A673 (cell line): Measurements from ENCODE around the gene FUBP3. TPM values are rescaled to one million over a fixed set of nuclear protein-coding genes. Genes with fewer than 3 reads are reported as not detected.

Experiments
- BruUV-seq: library from RNA; stranded (reverse); fragments of 400-500 nt; replicated peaks from 2 replicates; lab custom pipeline; 2021; lab: Mats Ljungman, UMichigan
- CTCF ChIA-PET: fragments of 300-600 bp; sonication (Branson Sonifier 250); formaldehyde crosslinking; loops from one replicate; lab custom pipeline; 2022; ENCODE audit warnings: antibody characterized with exemption; lab: Charles Lee
- POLR2A ChIA-PET: fragments of 300-600 bp; sonication (Branson Sonifier 250); formaldehyde crosslinking; loops from one replicate; lab custom pipeline; 2022; ENCODE audit warnings: antibody characterized with exemption; ENCODE audit not compliant: low non-redundant PET; lab: Charles Lee
- DNase-seq: peaks from one replicate; pipeline ENCODE4 v3.0.0-alpha.2; 2015; ENCODE audit warnings: low spot score
- H3K27ac ChIP-seq: fragments of 200-600 bp; sonication (generic); 2 replicates; pipeline ENCODE4 v1.5.1; 2016; ENCODE audit warnings: mixed run types, low read depth, mild to moderate bottlenecking, mixed read lengths, antibody characterized with exemption, low read length; ENCODE audit not compliant: poor library complexity, severe bottlenecking
- H3K27me3 ChIP-seq: fragments of 200-600 bp; sonication (generic); replicated peaks from 2 replicates; pipeline ENCODE4 v1.6.1; 2017; ENCODE audit warnings: mixed run types, low read depth, mild to moderate bottlenecking, mixed read lengths, antibody characterized with exemption, low read length; ENCODE audit not compliant: insufficient read depth, poor library complexity
- H3K36me3 ChIP-seq: fragments of 200-600 bp; sonication (generic); 2 replicates; pipeline ENCODE4 v1.6.1; 2016; ENCODE audit warnings: mixed run types, mild to moderate bottlenecking, mixed read lengths, antibody characterized with exemption, low read length; ENCODE audit not compliant: insufficient read depth, poor library complexity, severe bottlenecking
- H3K4me1 ChIP-seq: fragments of 200-600 bp; sonication (generic); 2 replicates; pipeline ENCODE4 v1.6.1; 2017; ENCODE audit warnings: mixed run types, mild to moderate bottlenecking, mixed read lengths, antibody characterized with exemption, low read length; ENCODE audit not compliant: insufficient read depth, poor library complexity, severe bottlenecking
- H3K4me3 ChIP-seq: fragments of 200-600 bp; sonication (generic); 2 replicates; pipeline ENCODE4 v1.5.1; 2016; ENCODE audit warnings: low read depth, mixed run types, mild to moderate bottlenecking, mixed read lengths, low read length; ENCODE audit not compliant: poor library complexity, severe bottlenecking
- H3K9me3 ChIP-seq: fragments of 200-600 bp; sonication (generic); 2 replicates; pipeline ENCODE4 v1.6.1; 2016; ENCODE audit warnings: mixed run types, low read depth, mild to moderate bottlenecking, mixed read lengths, antibody characterized with exemption, low read length; ENCODE audit not compliant: poor library complexity, severe bottlenecking
- EZH2 ChIP-seq: fragments of 200-600 bp; sonication (generic); IDR thresholded peaks from 2 replicates; pipeline ENCODE4 v1.6.1; 2017; ENCODE audit warnings: borderline replicate concordance, low read depth, mild to moderate bottlenecking, mixed read lengths, antibody characterized with exemption, low read length; ENCODE audit not compliant: poor library complexity, severe bottlenecking
- intact Hi-C: fragments of 100-400 bp; cut with micrococcal nuclease; formaldehyde crosslinking; loops from one replicate; pipeline ENCODE4 v1.10.0; 2022; ENCODE audit not compliant: unreplicated experiment
- total RNA-seq: library from RNA; stranded (reverse); gene quantifications from 2 replicates; pipeline ENCODE4 v1.2.3, GENCODE V29; 2021
- TF ChIP-seq, protein P1 (sequence below): fragments of 300-800, 200-600 bp; sonication (generic); conservative IDR thresholded peaks from 2 replicates; pipeline ENCODE4 v1.5.1; 2017; ENCODE audit warnings: low read depth, mild to moderate bottlenecking, antibody characterized with exemption, low read length, moderate library complexity, mixed read lengths

Gene FUBP3
- total RNA-seq, 1 experiment from 2014 or later, result 80.4 TPM

DNA sequence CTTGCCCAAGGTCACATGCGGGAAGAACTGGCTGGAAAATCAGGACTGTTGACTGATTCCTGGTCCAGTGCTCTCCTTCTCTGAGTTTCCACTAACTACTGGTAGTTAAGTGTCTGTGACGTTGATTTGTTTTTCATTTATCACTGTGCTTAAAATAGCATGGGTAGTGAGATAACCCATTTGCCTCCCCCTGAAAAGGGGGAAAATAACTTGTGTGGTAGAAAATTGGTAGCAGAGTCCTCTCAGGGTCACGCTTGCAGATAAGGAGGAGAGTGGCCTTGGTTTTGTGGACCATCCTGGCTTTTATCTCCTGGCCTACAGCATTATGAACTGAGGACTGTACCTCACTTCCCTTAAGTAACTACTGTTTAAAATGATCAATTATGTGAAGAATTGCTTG is 10.9 kb downstream of the FUBP3 start:
- no peaks in the 10 kb centered on the region for H3K36me3 ChIP-seq
- TSS peak; percentile 8 for BruUV-seq
- no peak overlapping the region for H3K27ac ChIP-seq
- POLR2A ChIA-PET, result no interaction called here
- no peaks in the 10 kb centered on the region for H3K27me3 ChIP-seq
- intact Hi-C loops, result no loop called here
- CTCF ChIA-PET, result no interaction called here
- H3K4me1 ChIP-seq, result no peaks in the 10 kb centered on the region
- no peak overlapping the region for H3K4me3 ChIP-seq
- no peaks in the 10 kb centered on the region for H3K9me3 ChIP-seq
- TF ChIP-seq EZH2, result no peak
- TF ChIP-seq, protein P1, sequence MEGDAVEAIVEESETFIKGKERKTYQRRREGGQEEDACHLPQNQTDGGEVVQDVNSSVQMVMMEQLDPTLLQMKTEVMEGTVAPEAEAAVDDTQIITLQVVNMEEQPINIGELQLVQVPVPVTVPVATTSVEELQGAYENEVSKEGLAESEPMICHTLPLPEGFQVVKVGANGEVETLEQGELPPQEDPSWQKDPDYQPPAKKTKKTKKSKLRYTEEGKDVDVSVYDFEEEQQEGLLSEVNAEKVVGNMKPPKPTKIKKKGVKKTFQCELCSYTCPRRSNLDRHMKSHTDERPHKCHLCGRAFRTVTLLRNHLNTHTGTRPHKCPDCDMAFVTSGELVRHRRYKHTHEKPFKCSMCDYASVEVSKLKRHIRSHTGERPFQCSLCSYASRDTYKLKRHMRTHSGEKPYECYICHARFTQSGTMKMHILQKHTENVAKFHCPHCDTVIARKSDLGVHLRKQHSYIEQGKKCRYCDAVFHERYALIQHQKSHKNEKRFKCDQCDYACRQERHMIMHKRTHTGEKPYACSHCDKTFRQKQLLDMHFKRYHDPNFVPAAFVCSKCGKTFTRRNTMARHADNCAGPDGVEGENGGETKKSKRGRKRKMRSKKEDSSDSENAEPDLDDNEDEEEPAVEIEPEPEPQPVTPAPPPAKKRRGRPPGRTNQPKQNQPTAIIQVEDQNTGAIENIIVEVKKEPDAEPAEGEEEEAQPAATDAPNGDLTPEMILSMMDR, result no peak
- no peak for DNase-seq

DNA sequence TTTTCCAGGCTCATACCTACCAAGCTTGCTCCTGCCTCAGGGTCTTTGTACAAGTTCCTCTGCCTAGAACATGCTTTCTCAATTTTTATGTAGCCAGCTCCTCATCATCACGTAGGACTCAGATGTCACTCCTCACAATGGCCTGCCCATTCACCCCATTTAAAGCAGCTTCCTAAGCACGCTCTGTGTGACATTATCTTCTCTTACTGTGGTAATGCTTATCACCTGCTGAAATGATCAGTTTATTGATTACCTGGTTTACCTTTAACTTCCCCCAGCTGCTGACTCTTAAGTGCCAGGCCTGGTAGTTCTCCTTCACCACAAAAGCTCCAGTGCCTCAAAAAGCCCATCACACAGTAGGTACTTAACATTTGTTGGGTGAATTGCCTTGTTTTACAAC is 13.6 kb downstream of the FUBP3 start:
- DNase-seq, result no peak
- Histone ChIP-seq H3K4me3 (no peak overlapping the region), H3K36me3 (peaks cover 15% of the 10 kb centered on the region), H3K9me3 (no peaks in the 10 kb centered on the region), H3K4me1 (no peaks in the 10 kb centered on the region), H3K27ac (no peak overlapping the region), H3K27me3 (no peaks in the 10 kb centered on the region)
- CTCF ChIA-PET, result no interaction called here
- POLR2A ChIA-PET, result no interaction called here
- no peak for TF ChIP-seq EZH2
- no TSS peak for BruUV-seq
- intact Hi-C loops, result no loop called here

DNA sequence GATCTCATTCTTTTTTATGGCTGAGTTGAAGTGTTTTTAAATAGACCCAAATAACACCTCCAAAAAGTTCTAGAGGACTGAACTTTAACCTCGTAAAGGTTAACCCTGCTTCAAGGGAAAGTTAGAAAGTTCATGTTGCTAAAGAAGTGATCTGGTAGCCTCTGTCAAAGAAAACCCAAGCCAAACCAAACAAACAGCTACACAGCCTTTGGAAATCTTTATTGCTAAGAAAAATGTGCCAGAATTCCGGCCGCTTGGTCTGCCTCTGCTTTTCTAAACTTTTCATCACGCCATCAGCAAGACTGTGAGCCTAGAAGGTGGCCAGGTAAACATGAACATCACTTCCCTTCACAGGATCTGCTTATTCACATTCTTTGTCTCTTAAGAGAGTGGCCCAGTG is 17.9 kb downstream of the FUBP3 start:
- H3K27me3 ChIP-seq, result no peaks in the 10 kb centered on the region
- intact Hi-C loops, result no loop called here
- peaks cover 22% of the 10 kb centered on the region for H3K36me3 ChIP-seq
- H3K9me3 ChIP-seq, result no peaks in the 10 kb centered on the region
- no peak overlapping the region for H3K4me3 ChIP-seq
- CTCF ChIA-PET, result no interaction called here
- POLR2A ChIA-PET, result no interaction called here
- H3K4me1 ChIP-seq, result no peaks in the 10 kb centered on the region
- no peak overlapping the region for H3K27ac ChIP-seq
- no peak for TF ChIP-seq EZH2
- TF ChIP-seq, protein P1, result no peak
- no peak for DNase-seq
- no TSS peak for BruUV-seq

DNA sequence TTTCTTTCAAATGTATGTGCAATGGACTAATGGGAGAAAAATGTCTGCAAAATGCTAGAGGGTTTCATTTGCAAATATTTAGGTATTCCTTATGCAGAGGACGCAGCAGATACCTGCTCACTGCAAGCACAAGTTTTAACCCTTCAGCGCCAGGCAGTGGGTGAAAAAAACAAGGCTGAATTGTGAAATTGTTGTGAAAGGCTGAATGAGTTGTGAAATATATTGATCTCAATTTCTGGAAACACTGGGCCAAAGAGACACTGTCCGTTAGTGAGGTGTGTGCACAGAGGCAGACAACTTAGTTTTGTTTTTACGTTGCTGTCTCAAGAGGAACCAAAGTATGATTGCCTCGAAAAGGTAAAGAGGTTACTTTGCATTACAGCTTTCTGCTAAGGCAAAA is 18.8 kb downstream of the FUBP3 start:
- H3K9me3 ChIP-seq, result no peaks in the 10 kb centered on the region
- BruUV-seq, result no TSS peak
- no peak overlapping the region for H3K27ac ChIP-seq
- H3K36me3 ChIP-seq, result peaks cover 22% of the 10 kb centered on the region
- H3K4me1 ChIP-seq, result no peaks in the 10 kb centered on the region
- DNase-seq, result no peak
- no peak overlapping the region for H3K4me3 ChIP-seq
- CTCF ChIA-PET, result no interaction called here
- H3K27me3 ChIP-seq, result no peaks in the 10 kb centered on the region
- TF ChIP-seq, protein P1, result no peak
- TF ChIP-seq EZH2, result no peak
- intact Hi-C loops, result no loop called here
- POLR2A ChIA-PET, result no interaction called here
